Measurements from ENCODE around the gene PARP16.

PARP16 gene

GRCh38 chr15:65331811-65332210 lies 45.1 kb upstream of the PARP16 start:
- Histone ChIP-seq H3K9me3 (ENCODE audit: insufficient read depth, low read depth, low read length) (no peaks in the 10 kb centered on the region), H3K4me2 (ENCODE audit: low read depth, low read length, poor library complexity, severe bottlenecking) (no peak overlapping the region), H3K79me2 (ENCODE audit: insufficient read depth, low read length) (no peaks in the 10 kb centered on the region), H3K27me3 (ENCODE audit: insufficient read depth, low read length, poor library complexity, severe bottlenecking) (no peaks in the 10 kb centered on the region), H3K9me2 (replicated peaks; ENCODE audit: low read depth, low read length) (no peaks in the 10 kb centered on the region), H3K4me1 (ENCODE audit: insufficient read depth, low read length, poor library complexity, severe bottlenecking) (no peaks in the 10 kb centered on the region), H3F3A (ENCODE audit: low read depth) (no peaks in the 10 kb centered on the region), H4K20me1 (ENCODE audit: insufficient read depth, low read length, poor library complexity, severe bottlenecking) (no peaks in the 10 kb centered on the region), H3K9ac (ENCODE audit: low read depth, low read length, poor library complexity, severe bottlenecking) (no peak overlapping the region), H2AFZ (ENCODE audit: low read length) (no peak overlapping the region), H3K36me3 (ENCODE audit: insufficient read depth, low read length) (no peaks in the 10 kb centered on the region), H3K4me3 (ENCODE audit: low read length, poor library complexity, severe bottlenecking) (no peak overlapping the region)
- TF ChIP-seq EZH2phosphoT487 (IDR thresholded peaks at IDR 0.05; ENCODE audit: borderline replicate concordance) = no peak
- TF ChIP-seq CTCF (conservative IDR thresholded peaks at IDR 0.05; ENCODE audit: low read length) = no peak

DNA sequence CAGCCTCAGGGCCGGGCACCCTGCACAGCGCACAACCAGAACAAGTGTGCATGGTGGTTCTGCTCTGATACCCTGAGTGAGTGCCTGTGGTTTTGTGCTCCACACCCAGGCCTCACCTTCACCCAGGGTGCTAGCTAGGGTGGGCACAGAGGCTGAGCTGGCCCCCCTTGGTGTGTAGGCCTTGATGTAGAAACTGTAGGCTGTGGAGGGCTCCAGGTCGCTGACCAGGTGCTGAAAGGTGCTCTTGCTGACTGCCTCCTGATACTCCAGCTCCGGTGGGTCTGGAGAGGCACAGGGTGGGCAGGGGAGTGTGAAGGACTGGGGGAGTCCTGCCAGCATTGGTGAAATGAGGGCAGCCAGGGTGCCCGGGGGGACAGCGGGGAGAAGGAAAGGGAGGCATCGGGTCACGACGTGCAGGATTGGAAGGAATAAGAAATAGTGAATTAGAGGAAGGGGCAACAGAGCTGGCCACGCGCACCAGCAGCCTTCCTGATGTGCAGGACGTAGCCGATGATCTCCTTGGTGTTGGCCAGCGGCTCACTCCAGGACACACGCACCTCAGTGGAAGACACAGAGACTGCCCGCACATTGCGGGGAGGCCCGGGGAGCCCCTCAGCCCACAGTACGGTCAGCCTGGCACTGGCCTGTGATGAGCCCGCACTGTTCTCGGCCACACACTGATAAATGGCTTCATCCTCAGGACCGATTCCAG lies 44.4 kb upstream of the PARP16 start:
- Histone ChIP-seq H3K9me3 (ENCODE audit: insufficient read depth, low read depth, low read length) (no peaks in the 10 kb centered on the region), H3K79me2 (ENCODE audit: insufficient read depth, low read length) (no peaks in the 10 kb centered on the region), H3K36me3 (ENCODE audit: insufficient read depth, low read length) (no peaks in the 10 kb centered on the region), H3K4me2 (ENCODE audit: low read depth, low read length, poor library complexity, severe bottlenecking) (no peak overlapping the region), H3K4me3 (ENCODE audit: low read length, poor library complexity, severe bottlenecking) (no peak overlapping the region), H2AFZ (ENCODE audit: low read length) (no peak overlapping the region), H4K20me1 (ENCODE audit: insufficient read depth, low read length, poor library complexity, severe bottlenecking) (no peaks in the 10 kb centered on the region), H3K4me1 (ENCODE audit: insufficient read depth, low read length, poor library complexity, severe bottlenecking) (no peaks in the 10 kb centered on the region), H3K9me2 (replicated peaks; ENCODE audit: low read depth, low read length) (no peaks in the 10 kb centered on the region), H3K27me3 (ENCODE audit: insufficient read depth, low read length, poor library complexity, severe bottlenecking) (no peaks in the 10 kb centered on the region), H3K9ac (ENCODE audit: low read depth, low read length, poor library complexity, severe bottlenecking) (no peak overlapping the region), H3F3A (ENCODE audit: low read depth) (no peaks in the 10 kb centered on the region)
- TF ChIP-seq CTCF (conservative IDR thresholded peaks at IDR 0.05; ENCODE audit: low read length) (no peak), EZH2phosphoT487 (IDR thresholded peaks at IDR 0.05; ENCODE audit: borderline replicate concordance) (no peak)

DNA sequence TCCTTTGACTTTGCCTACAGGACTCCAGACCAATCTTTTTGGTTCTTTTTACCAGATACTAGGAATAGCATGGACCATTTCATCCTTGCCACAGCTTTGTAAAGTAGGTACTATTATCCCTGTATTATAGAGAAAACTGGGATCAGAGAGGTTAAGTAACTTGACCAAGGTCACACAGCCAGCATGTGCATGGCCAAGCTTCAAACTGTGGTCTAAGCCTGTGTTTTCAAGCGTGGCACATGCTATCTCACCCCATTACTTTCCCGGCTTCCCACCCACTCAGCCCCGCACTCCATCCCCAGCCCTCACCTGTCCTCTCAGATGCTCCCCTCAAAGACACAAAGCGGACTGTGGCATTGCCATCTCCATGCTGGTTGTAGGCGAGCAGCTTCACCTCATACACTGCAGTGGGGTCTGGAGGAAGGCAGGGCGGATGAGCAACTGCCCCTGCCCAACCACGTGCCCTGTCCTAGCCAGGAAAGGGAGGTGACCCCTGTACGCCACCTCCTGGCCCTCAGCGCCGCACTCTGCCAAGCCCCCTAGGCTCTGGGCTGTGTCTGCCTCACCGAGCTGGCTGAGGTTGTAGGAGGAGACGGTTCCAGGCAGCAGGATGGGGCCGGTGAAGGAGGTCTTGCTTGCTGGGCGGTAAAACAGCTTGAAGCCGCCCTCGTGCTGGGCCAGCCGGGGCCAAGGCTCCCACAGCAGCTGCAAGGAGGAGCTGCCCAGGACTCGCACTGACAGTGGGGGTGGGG lies 43.5 kb upstream of the PARP16 start:
- Histone ChIP-seq H3K79me2 (ENCODE audit: insufficient read depth, low read length) (no peaks in the 10 kb centered on the region), H3K27me3 (ENCODE audit: insufficient read depth, low read length, poor library complexity, severe bottlenecking) (no peaks in the 10 kb centered on the region), H2AFZ (ENCODE audit: low read length) (no peak overlapping the region), H3K4me1 (ENCODE audit: insufficient read depth, low read length, poor library complexity, severe bottlenecking) (no peaks in the 10 kb centered on the region), H3F3A (ENCODE audit: low read depth) (no peaks in the 10 kb centered on the region), H3K9me3 (ENCODE audit: insufficient read depth, low read depth, low read length) (no peaks in the 10 kb centered on the region), H3K9me2 (replicated peaks; ENCODE audit: low read depth, low read length) (no peaks in the 10 kb centered on the region), H3K36me3 (ENCODE audit: insufficient read depth, low read length) (no peaks in the 10 kb centered on the region), H3K9ac (ENCODE audit: low read depth, low read length, poor library complexity, severe bottlenecking) (no peak overlapping the region), H3K4me3 (ENCODE audit: low read length, poor library complexity, severe bottlenecking) (no peak overlapping the region), H3K4me2 (ENCODE audit: low read depth, low read length, poor library complexity, severe bottlenecking) (no peak overlapping the region), H4K20me1 (ENCODE audit: insufficient read depth, low read length, poor library complexity, severe bottlenecking) (no peaks in the 10 kb centered on the region)
- TF ChIP-seq EZH2phosphoT487 (IDR thresholded peaks at IDR 0.05; ENCODE audit: borderline replicate concordance) (no peak), CTCF (conservative IDR thresholded peaks at IDR 0.05; ENCODE audit: low read length) (no peak)

All from Loucy (cell line).